Fibroblast of pulmonary artery (primary cell): Measurements from ENCODE around the gene SH2B3.
A peak's percentile ranks its signal among the peaks of the same experiment; 100 is the strongest.
"Not testable (repeated sequence)": the region's sequence is repeated elsewhere in the genome, so short reads cannot be mapped to it uniquely, and the experiment has no call there.

ENCODE experiments used
- DNase-seq: peaks from one replicate; pipeline ENCODE4 v3.0.0-alpha.2; 2010; ENCODE audit warnings: low read depth
- H3K4me3 ChIP-seq: replicated peaks from 2 replicates; pipeline ENCODE4 v1.5.1; 2011; ENCODE audit warnings: low read depth, mild to moderate bottlenecking, control low read depth, low read length, moderate library complexity
- CTCF ChIP-seq: IDR thresholded peaks from 2 replicates; pipeline ENCODE4 v1.5.1; 2011; ENCODE audit warnings: mild to moderate bottlenecking, control low read depth, low read length, inconsistent platforms; ENCODE audit errors: missing control alignments

SH2B3 gene

GRCh38 chr12:111368788-111369495 is 36.8 kb upstream of the SH2B3 start, which contains the start of gene PHETA1:
Gene PHETA1, minus strand, starts transcription at chr12:111369095. Its CDS starts 5,668 bp downstream, at chr12:111363427.
- DNase-seq = peak; percentile 90
- no peak for TF ChIP-seq CTCF
- peak within 1 kb of the TSS; percentile 88 for H3K4me3 ChIP-seq

- no peak for DNase-seq
Measured at GRCh38 chr12:111369496-111370220, 36.1 kb upstream of the SH2B3 start.

GRCh38 chr12:111373231-111373630 is 32.5 kb upstream of the SH2B3 start:
- not testable (repeated sequence) for H3K4me3 ChIP-seq, DNase-seq

More at GRCh38 chr12:111369496-111370220, 36.1 kb upstream of the SH2B3 start:
- no peak for TF ChIP-seq CTCF
- H3K4me3 ChIP-seq = peak overlapping the region; percentile 88

- H3K4me3 ChIP-seq = no peak overlapping the region
- no peak for TF ChIP-seq CTCF
- no peak for DNase-seq
Measured at GRCh38 chr12:111377440-111377839, 28.3 kb upstream of the SH2B3 start.

GRCh38 chr12:111379942-111380554 is 25.7 kb upstream of the SH2B3 start:
- no peak for DNase-seq
- H3K4me3 ChIP-seq = no peak overlapping the region
- no peak for TF ChIP-seq CTCF

- TF ChIP-seq CTCF = no peak
- DNase-seq = no peak
- no peak overlapping the region for H3K4me3 ChIP-seq
Measured at GRCh38 chr12:111384596-111384995, 21.1 kb upstream of the SH2B3 start.

GRCh38 chr12:111386885-111387284 is 18.8 kb upstream of the SH2B3 start:
- no peak for TF ChIP-seq CTCF
- H3K4me3 ChIP-seq = no peak overlapping the region
- DNase-seq = no peak
